Hematopoietic multipotent progenitor cell treated with erythropoietin and hydrocortisone succinate and interleukin-3 and kit ligand, for 4 days (in vitro differentiated cells): Measurements from ENCODE around the gene SLC44A2.

Experiments
- DNase-seq: peaks from one replicate; pipeline ENCODE4 v3.0.0-alpha.2; 2015

SLC44A2 gene

GRCh38 chr19:10683582-10683981, 58.2 kb downstream of the SLC44A2 start:
- no peak for DNase-seq

GRCh38 chr19:10685210-10685609, 59.9 kb downstream of the SLC44A2 start:
- no peak for DNase-seq

- no peak for DNase-seq
Observed at GRCh38 chr19:10686193-10686592, 60.8 kb downstream of the SLC44A2 start.

GRCh38 chr19:10686661-10687517, 61.5 kb downstream of the SLC44A2 start:
- no peak for DNase-seq

GRCh38 chr19:10687518-10688288, 62.4 kb downstream of the SLC44A2 start:
- DNase-seq, result no peak

- DNase-seq, result no peak
Observed at GRCh38 chr19:10688545-10689280, 63.4 kb downstream of the SLC44A2 start.

- no peak for DNase-seq
Observed at GRCh38 chr19:10690341-10690781, 65.0 kb downstream of the SLC44A2 start.

GRCh38 chr19:10691178-10691881, 66.0 kb downstream of the SLC44A2 start:
- no peak for DNase-seq

- no peak for DNase-seq
Observed at GRCh38 chr19:10691883-10692282, 66.5 kb downstream of the SLC44A2 start.

- no peak for DNase-seq
Observed at GRCh38 chr19:10692673-10693264, 67.4 kb downstream of the SLC44A2 start.
